A549 (cell line): ENCODE measurements around the gene AEBP2.
"Not testable (repeated sequence)": the region's sequence is repeated elsewhere in the genome, so short reads cannot be mapped to it uniquely, and the experiment has no call there.

Experiments
- BHLHE40 ChIP-seq: IDR thresholded peaks from 2 replicates; pipeline ENCODE4 v1.6.1; 2012; ENCODE audit warnings: low read depth, low read length, inconsistent platforms
- CTCF ChIP-seq: fragments of >200 bp; sonication (Bioruptor Twin); formaldehyde crosslinking; IDR thresholded peaks from 3 replicates; pipeline ENCODE4 v1.5.1; 2016
- POLR2A ChIP-seq: IDR thresholded peaks from 2 replicates; pipeline ENCODE4 v1.6.1; 2012; ENCODE audit warnings: mild to moderate bottlenecking, low read length
- RAD21 ChIP-seq, 2 experiments: fragments of >200 bp in 1 of 2; sonication (Bioruptor Twin) in 1 of 2; formaldehyde crosslinking in 1 of 2; IDR thresholded peaks in 1 of 2; conservative IDR thresholded peaks in 1 of 2; 2 replicates in 1 of 2; 3 replicates in 1 of 2; pipeline ENCODE4 v1.6.1; 2012 to 2018; ENCODE audit warnings: inconsistent platforms in 1 of 2
- SMC3 ChIP-seq: fragments of >200 bp; sonication (Bioruptor Twin); formaldehyde crosslinking; IDR thresholded peaks from 3 replicates; pipeline ENCODE4 v1.6.1; 2018; ENCODE audit warnings: inconsistent platforms
- TF ChIP-seq, protein P1 (sequence below): fragments of 200-600 bp; sonication (generic); IDR thresholded peaks from 2 replicates; pipeline ENCODE4 v1.6.1; 2016; ENCODE audit warnings: antibody characterized with exemption, mild to moderate bottlenecking, moderate library complexity

DNA sequence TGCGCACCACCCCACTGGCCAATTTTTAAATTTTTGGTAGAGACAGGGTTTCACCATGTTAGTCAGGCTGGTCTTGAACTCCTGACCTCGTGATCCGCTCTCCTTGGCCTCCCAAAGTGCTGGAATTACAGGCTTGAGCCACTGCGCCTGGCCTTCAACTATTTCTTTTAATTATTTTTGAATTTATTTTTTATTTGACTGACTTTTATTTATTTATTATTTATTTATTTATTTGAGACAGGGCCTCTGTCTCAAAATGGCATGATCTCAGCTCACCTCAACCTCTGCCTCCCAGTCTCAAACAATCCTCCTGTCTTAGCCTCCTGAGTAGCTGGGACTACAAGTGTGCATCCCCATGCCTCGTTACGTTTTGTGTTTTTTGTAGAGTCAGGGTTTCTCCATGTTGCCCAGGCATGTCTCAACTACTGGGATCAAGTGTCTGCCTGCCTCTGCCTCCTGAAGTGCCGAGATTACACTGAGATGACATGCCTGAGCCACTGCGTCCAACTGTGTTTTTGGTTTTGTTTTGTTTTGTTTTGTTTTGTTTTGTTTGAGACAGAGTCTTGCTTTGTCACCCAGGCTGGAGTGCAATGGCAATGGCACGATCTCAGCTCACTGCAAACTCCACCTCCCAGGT lies 38.5 kb upstream of the AEBP2 start:
- TF ChIP-seq POLR2A; RAD21 (conservative IDR thresholded peaks at IDR 0.05 in 1 of 2, IDR thresholded peaks at IDR 0.05 in 1 of 2); BHLHE40; CTCF; SMC3: not testable (repeated sequence)
- TF ChIP-seq, protein P1, sequence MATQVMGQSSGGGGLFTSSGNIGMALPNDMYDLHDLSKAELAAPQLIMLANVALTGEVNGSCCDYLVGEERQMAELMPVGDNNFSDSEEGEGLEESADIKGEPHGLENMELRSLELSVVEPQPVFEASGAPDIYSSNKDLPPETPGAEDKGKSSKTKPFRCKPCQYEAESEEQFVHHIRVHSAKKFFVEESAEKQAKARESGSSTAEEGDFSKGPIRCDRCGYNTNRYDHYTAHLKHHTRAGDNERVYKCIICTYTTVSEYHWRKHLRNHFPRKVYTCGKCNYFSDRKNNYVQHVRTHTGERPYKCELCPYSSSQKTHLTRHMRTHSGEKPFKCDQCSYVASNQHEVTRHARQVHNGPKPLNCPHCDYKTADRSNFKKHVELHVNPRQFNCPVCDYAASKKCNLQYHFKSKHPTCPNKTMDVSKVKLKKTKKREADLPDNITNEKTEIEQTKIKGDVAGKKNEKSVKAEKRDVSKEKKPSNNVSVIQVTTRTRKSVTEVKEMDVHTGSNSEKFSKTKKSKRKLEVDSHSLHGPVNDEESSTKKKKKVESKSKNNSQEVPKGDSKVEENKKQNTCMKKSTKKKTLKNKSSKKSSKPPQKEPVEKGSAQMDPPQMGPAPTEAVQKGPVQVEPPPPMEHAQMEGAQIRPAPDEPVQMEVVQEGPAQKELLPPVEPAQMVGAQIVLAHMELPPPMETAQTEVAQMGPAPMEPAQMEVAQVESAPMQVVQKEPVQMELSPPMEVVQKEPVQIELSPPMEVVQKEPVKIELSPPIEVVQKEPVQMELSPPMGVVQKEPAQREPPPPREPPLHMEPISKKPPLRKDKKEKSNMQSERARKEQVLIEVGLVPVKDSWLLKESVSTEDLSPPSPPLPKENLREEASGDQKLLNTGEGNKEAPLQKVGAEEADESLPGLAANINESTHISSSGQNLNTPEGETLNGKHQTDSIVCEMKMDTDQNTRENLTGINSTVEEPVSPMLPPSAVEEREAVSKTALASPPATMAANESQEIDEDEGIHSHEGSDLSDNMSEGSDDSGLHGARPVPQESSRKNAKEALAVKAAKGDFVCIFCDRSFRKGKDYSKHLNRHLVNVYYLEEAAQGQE = not testable (repeated sequence)
